NCI-H2171 (cell line): ENCODE measurements around the gene EN1.

Experiments used
- DNase-seq: peaks from one replicate; lab custom pipeline; 2025; lab: John Stamatoyannopoulos, UW

EN1 gene

DNA sequence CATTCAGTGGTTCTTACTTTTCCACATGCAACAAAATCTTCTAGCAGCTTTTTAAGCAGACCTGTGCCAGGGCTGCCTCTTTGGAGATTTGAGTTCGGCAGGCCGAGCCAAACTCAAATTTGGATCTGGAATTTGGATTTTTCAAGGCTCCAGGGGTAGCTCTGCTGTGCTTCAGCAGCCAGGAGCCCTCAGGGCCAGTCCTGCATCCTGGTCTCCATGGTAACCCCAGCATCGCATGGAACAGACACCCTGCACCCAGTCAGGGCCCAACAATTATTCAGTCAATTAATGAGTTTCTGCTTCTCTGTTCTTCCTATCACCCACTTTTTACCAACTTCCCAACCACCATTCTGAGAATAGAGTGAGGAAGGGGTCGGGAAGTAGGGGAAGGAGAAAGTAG, 30.0 kb downstream of the EN1 start:
- DNase-seq, result no peak

DNA sequence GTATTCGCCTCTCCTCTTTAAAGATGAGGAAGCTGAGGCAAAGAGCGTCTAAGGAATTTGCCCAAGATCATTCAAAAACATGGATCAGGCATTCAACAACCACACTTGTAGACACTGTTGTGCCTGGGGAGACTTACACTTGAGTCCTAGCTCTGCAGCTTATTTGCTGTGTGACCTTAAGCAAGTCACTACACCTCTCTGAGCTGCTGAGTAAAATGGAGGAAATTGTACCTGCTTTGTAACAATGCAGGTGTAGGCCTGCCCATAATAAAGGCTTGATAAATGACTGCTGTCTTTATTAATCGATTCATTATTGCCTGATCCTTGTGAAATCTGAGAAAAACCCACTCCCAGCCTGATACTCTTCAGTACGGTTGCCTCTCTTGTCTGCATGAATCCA, 30.8 kb downstream of the EN1 start:
- no peak for DNase-seq

DNA sequence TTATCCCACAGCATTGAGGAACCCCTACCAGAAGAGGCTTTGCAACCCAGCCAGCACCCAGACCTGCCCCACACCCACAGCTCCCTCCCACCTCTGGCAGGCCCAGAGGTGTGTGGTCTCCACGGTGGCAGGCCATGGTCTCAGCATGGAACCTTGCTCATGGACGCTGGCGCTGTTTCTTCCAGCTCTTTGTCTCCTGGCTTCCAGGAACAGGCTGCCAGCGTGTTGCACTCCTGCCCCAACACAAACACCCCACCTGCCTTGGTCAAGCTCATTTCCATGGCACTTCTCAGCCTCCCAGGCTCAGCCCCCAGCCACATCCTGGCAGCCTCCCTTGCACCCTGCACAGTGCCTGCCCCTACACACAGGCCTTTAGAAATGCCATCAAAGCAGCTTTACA, 31.7 kb downstream of the EN1 start:
- DNase-seq, result no peak

DNA sequence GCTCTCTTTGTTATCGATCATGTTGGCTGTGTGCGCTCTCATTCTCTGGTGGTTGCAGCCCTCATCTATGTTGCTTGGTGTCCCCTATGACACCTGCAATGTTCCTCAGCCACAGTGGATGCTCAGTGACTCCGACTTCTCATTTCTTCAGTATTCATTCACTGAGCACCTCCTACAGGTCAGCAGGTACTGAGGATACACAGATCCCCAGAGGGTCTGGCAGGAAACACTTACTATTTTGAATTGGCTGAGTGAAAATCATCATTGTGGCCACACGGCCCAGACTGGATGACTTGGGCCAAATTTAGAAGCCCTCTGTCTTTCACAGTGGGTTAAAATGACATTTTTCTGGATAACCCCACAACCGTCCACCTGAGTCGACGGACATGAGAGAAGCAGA, 32.1 kb downstream of the EN1 start:
- DNase-seq, result no peak

DNA sequence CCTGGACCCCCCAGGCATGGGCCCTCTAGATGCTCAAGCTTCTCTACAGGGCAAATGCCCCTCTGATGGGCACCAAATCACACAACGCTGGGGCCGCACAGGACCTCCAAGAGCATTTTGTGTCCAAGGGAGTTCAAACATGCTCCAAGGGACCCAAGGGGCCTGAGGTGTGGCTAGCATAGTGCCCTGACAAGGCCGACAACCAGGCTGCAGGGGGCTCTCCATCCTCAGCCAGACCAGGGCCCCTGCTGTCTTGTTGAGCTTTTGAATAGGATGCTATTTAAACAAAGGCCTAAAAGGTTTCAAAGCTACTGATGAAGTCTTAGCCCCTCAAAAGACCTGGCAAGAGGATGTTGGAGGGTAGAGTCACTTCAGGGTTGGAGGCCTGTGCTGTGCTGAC, 33.1 kb downstream of the EN1 start:
- no peak for DNase-seq

DNA sequence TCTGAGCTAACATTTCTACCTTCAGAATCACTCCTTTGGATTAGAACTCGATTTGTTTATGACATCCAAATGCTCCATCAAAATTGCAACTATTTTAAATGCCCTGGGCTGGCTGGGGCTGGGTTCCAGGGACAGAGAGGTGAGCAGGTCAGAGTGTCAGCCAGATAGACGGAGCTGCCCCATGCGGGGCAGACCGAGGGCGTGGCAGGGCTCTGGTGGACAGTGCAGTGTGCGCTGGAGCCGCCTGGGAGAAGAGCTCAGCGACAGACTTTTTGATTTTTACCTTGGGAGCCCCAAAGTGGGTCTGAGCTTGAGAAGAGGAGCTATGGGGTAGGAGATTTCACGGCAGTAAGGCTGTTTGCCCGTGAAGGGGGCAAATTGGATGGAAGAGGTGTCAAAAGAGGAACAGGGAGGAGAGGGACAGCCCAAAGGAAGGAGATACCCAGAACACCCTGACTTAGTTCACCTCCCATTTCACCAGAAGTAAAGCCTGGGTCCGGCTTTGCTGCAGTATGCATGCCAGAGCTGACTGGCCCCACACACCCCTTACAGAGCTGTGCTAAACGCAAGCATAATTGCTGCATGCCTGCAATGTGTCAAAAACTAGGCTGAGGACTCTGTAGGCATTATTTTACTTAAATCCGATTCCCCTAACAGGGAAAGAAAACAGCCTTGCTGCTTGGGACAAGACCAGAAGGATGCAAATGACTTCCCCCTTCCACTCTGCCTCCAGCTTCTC, 33.7 kb downstream of the EN1 start:
- DNase-seq, result no peak

DNA sequence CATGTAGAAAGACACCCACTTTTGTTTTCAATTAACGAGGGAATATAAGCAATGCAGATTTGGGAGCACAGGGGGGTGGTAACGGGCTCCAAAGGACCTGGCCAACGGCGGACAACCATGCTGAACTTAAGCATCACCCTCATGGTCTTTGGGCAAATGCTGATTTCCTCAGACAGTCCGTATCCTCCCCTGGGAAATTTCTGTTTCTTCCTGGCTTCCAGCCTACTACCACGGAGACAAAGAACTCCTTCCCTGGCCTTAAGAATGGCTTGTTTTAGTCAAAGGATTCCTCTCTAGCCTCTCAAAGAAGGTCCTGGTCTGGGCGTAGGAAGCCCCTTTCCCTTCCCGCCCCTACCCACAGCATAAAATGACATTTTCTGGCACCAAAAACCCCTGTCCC, 34.3 kb downstream of the EN1 start:
- no peak for DNase-seq

DNA sequence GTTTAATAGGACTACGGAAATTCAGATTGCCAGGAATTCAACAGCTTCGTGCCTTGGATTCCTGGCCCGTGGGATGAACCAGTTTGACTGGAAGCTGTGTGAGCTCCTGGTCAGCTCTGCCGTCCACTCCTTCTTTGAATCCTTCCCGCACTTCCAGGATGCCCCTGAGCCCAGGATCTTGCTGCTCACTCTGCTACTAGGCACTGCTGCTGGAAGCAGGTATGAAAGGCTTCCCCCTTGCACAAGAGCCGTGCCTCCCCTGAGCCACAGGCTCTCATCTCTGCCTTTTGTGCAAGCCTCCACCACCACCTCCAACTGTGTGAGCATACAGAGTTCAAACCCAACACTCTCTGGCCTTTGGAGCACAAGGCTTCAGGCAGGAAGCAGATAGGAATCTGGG, 34.9 kb downstream of the EN1 start:
- no peak for DNase-seq

DNA sequence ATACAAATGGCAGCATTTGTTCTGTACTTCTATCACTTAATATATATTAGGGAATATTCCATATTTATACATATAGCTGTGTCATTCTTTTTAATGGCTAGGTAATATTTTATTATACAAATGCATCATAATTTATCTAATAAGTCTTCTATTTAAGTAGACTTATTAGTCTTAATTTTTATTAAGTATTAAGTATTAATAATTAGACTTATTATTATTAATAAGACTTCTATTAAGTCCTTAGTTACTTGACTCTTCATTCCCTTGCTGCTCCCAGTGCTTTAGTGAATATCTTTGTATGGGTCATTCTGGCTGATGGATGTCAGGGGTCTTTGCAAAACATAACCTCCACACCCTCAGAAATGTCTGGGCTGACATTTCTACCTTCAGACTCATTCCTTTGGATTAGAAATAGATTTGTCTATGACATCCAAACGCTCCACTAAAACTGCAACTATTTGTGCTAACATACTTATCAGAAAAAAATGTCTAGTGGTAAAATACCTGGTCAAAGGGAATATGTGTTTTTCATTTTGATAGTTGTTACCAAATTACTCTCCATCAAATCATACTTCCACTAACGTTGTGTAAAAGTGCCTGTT, 35.8 kb downstream of the EN1 start:
- no peak for DNase-seq

DNA sequence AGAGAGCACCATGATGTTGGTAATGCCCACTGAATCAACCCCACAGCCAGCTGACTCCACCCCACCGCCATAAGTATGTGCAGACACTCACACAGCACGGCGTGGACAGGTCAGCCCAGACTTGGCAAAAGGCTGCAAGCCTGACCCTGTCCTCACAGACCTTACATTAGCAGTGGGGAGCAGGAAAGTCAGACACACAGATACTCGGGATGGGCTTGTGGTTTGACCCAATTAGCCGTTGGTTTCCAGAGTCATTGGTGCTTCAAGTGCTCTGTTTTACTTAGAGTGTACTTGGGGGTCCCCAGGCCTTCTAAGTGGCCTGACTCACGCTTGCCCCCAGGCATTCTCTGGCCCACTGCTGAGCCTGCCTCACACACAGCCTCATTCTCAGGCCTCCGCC, 36.7 kb downstream of the EN1 start:
- DNase-seq, result no peak

DNA sequence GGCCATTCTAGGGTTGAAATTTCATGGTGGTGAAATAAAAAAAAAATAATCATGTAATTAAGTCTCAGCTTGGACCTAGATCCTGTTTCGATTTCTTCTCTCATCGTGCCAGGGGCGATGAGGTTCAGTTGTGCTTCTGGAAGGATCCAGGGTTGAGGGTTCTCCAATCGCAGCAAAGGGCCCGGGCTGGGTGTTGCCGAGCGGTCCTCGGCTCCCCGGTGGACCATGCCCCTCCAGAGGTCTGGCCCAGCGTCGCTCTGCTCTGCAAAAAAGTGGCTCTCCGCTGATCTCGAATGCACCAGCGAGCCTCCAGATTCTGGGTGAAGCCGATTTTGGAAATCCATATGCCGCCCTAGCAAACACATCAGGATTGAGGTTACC, 39.0 kb downstream of the EN1 start:
- no peak for DNase-seq

DNA sequence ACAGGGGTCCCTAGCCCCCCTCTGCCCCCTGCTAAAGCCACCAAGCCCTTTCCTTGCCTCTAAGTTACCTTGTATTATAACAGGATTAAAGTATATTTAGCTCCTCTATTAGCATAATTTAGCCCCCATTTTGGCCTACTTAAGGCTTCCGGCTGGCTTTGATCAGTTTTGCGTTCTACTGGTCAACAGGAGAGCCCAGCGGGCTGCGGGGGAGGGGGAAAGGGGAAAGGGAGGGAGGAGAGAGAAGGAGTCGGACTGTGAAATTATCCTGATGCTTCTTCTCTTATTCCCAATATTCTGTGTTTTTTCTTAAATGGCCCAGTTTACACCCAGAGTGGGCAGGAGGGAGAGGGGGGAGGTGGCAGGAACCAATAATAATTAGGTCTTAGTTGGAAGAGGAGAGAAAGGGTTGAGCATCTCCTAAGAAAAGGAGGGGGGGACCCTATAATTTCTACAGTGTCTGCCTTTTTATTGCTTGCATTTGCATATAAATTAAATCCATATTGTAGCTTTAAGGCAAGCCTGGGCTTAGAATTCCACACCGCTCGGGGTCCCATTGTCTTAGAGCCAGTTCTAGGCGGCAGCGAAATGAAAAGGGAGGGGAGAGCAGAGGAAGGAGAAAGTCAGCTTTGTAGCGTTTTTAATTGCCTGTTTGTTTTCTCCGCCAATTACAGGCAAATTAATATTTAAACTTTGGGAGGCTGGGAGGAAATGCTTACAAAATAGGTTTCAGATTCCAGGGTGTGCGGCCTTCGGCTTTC, 39.6 kb downstream of the EN1 start:
- no peak for DNase-seq

DNA sequence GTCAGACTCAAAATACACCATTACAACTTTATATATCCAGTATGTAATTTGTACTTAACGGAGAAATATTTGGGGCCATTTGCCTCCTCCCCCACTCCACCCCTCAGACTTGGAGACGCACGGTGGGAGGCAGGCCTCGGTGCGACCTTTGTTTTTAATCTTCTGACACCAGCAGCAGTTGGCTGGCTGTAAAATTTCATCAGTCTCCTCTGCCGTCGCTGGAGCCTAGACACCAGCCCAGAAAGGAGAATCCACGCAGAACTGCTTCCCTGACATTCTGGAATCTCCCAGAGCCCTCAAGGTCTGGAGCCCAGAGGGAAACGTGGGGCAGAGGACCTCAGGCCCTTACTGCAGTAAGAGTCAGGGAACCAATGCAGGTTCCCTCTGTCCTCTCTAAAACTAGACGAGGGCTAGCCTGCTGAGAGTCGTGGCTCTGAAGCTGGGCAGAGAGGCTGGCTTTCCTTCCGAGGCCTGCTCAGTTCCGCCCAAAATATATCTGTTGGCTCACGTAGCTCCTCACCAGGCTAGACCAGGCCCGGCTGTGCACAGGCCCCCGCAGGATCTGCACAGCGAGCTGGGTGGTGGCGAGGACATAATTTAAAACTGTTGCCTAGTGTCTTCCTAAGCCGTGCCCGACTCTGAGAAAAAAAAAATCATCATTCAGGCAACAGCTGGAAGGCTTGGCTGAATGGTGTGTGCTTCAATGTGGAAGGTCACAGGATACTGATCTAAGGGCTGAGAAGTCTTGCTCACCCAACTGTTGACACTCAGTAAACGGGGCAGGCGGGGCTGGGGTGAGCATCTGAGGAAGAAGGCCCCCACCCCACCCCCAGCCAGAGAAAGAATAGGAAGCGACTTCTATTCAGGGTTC, 40.4 kb downstream of the EN1 start:
- DNase-seq, result no peak

DNA sequence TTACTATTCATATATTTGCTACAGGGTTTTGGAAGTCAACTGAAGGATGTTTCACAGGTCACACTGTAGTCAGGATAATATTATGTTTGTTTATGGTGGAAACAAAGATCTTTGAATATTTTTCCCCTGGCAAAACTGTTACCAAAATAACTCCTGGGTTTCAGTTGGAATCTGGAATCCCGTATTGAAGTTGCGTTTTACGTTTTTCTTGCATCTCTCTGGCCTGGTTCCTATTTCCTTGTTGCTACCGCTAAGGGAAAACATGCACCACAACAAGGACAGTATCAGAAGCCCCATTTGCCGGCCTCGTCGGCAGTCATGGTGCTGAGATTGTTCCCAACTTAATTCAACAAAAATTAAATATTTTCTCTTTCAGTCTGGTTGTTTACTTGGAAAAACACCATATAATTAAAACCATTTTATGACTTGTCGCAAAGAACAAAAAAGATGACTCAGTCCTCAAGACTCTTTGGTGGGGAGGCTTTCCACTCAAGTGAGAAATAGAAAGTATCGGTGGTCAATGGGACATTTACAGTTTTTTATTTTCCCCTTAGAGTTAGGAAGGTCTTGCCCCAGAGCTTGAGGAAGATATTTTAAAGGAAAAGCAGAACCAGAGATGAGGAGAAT, 42.3 kb downstream of the EN1 start:
- DNase-seq, result no peak

DNA sequence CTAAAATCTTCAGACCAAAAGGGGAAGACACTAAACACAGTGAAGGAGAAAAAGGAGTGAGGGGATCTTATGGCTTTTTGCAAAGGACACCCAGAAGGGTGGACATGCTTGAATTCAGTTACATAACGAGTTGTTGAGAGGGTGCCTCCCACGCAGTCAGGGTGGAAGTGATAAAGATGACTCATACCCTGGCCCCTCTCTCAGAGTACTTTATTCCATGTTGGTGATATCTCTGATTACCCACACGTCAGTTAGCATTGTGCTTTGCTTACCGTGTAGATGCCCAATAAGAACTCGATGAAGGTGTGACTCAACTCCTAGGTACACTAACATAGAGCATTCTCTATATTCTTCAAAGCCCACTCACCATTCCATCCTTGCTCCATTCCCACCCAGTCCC, 44.4 kb downstream of the EN1 start:
- no peak for DNase-seq

DNA sequence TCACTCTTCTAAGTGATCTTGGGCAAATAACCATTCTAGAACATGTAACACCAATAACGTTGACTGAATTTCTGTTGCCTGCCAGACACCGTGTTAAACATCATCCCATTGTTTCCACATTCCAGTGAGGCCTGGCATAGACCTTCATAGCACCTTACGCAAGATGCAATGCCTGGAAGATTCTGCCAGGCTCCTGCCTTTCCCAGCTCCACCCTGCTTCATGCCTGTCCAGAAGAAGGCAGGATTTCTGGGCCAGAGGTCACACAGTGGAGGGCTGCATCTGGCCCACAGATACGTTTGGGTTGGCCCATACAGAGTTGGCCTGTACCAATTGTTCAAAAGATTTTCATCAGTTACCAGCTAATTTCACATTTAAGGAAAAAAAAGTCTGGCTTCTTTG, 46.3 kb downstream of the EN1 start:
- DNase-seq, result no peak

DNA sequence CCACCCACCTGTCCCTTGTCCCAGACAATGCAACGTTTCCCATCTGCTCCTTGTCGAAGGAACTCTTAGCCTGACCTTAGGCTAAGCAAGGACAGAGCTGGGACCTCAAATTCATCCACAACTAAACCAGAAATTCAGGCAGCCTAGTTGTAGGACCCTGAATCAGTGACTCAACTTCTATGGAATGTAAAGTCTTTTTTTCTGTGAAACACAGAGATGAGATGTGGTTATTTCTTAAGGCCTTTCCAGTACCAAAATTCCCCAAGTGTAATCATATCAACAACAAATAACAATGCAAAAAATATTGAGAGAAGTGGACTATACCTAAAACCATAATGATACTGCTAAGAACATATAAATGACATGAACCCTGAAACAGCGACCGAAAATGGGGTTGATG, 46.7 kb downstream of the EN1 start:
- DNase-seq, result no peak

DNA sequence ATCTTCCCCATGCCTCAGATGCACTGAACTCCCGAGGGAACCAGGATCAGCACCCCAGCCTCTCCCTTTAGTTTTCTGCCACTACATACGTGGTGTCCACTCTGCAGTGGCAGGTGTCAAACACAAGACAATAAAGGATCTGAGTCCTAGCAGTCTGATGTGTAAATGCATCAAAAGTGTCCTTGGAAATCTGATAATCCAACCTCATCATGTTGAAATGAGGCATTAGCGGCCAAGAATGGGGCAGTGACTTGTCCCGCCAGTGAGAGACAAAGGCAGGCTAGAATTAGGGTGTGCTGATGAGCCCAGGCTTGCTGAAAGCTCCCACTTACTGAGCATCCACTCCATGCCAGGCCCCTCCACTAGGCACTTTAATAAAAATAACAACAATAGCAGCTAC, 52.9 kb downstream of the EN1 start:
- DNase-seq, result no peak
